IPS-18c (cell line): ENCODE measurements around the gene PDE4B.

Source experiments
- H3K4me3 ChIP-seq: 2 replicates; pipeline ENCODE4 v1.7.0; 2013; ENCODE audit warnings: low read depth, mild to moderate bottlenecking, low read length, moderate library complexity; ENCODE audit not compliant: insufficient read depth
- H3K9me3 ChIP-seq: one replicate; pipeline ENCODE4 v1.6.1; 2013; ENCODE audit warnings: mild to moderate bottlenecking, low read length, moderate library complexity; ENCODE audit not compliant: control insufficient read depth, insufficient read depth

Gene PDE4B

DNA sequence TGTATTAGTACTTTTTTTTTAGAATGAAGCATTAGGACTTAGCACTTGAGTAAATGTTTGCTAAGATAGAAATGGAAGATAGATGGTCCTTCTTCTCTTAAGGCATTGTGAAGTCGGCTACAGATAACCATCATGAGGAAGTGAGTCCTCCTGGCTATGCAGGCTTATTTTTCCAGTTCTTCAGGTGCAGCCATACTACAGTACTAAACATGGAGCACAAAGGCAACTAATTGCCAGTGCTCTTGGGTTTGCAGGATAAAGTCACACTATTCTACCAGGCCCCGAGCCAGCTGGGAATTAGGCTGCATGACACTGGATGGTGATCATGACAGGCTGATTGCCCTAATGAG is 543.9 kb downstream of the PDE4B start:
- no peak overlapping the region for H3K4me3 ChIP-seq
- no peaks in the 10 kb centered on the region for H3K9me3 ChIP-seq

DNA sequence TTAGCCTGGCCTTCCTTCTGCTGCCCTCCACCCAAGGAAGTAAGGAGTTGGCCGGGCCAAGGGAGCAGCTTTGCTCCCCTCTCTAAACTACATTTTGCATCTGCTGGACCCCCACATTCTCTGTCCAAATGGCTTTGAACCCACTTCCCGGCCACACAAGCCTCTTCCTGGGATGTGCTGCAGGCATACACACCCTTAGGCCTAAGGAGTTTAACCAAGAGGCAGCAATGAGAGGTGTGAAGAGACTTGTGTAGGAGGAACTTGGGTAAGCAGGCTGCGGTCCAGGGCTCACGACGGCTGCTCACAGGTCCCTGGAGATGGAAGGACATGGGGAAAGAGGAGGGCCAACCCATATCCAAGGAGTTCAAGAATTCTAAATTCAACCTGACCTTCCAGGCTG is 544.6 kb downstream of the PDE4B start:
- Histone ChIP-seq H3K4me3 (no peak overlapping the region), H3K9me3 (no peaks in the 10 kb centered on the region)

DNA sequence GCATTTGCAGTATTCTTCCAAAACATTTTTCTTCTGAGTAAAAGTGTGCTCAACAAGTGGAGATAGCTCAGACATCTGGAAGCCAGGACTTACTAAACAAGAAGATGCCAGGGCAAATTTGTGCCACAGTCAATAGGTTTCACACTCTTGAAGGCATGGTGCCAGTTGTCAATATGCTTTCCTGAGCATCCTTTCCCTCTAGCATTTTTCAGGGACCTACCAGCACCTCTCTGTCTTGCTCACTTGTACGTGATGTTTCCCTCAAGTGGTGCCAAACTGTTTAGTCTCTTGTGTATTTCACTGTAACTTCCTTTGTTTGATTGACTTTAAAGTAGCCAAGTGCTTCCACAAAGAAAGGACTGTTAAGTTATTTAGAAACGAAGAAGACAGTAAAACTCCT is 547.2 kb downstream of the PDE4B start:
- Histone ChIP-seq H3K4me3 (no peak overlapping the region), H3K9me3 (no peaks in the 10 kb centered on the region)

DNA sequence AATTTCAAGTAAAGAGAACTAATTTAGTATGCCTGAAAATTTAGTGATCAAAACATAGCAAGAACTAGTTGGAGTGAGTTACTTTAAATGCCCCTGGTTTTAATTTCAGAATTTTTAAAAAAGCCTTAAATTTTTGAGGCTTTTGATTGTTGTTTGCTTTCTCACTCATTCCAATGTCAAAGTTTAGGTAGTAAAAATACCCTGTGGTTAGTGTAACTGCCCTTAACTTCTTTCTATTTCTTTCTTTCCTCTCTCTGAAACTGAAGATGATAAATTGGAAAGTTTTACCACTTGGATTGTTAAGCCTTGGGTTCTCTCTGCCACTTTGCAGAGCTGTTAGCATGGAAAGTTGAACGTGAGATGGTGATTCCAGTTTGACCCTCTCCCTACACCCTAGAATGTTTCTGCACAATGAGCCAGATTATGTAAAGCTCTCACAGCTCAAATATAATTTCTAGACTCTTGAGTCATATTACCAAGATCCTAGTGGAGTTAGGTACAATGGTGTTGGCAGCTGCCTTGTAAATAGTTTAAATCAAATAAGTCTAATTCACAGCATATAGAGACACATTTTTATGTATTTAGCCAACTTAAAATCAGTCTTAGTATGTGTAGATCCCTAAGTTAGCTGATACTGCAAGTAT is 548.9 kb downstream of the PDE4B start:
- no peaks in the 10 kb centered on the region for H3K9me3 ChIP-seq
- H3K4me3 ChIP-seq, result no peak overlapping the region

DNA sequence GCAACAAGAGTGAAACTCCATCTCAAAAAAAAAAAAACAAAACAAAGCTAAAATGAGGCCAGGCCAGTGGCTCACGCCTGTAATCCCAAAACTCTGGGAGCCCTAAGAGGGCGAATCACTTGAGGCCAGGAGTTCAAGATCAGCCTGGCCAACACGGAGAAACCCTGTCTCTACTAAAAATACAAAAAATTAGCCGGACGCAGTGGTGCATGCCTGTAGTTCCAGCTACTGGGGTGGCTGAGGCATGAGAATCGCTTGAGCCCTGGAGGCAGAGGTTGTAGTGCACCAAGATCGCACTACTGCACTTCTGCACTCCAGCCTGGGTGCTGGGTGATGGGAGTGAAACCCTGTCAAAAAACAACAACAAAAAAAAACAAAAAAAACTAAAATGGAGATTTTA is 550.0 kb downstream of the PDE4B start:
- no peaks in the 10 kb centered on the region for H3K9me3 ChIP-seq
- H3K4me3 ChIP-seq, result no peak overlapping the region

DNA sequence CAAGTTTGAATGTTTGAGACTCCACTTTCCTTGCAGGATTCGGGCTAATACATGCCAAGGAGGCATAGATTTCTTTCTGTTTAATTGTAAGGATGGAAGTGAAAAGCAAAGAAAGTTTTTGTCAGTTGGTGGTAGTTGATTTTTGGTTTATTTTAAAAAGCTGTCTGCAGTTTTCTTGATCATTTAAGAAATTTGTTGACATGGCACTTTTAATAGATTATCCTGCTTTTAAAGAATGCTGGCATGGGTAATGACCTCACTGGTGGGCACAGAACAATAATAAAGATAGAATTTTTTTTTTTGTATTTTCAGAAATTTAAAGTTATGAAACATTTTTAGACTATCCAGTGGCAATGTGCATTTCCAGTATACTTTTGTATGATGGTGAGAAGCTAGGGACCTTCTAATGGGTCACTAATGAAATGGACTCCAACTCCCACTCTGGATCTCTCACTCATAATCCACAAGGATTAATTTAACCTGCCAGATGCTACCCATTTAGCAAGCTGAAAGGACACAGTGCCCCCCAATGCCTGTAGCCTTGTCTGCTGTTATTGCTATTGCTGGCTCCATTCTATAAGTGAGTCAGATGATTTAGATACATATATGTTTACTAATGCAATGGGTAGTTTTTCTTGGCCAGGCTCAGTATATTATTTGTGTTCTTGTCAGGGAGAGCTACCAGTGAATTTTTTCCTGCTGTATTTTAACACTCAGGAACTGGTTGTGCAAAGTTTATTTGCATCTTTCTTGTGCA is 551.1 kb downstream of the PDE4B start:
- Histone ChIP-seq H3K4me3 (no peak overlapping the region), H3K9me3 (no peaks in the 10 kb centered on the region)

DNA sequence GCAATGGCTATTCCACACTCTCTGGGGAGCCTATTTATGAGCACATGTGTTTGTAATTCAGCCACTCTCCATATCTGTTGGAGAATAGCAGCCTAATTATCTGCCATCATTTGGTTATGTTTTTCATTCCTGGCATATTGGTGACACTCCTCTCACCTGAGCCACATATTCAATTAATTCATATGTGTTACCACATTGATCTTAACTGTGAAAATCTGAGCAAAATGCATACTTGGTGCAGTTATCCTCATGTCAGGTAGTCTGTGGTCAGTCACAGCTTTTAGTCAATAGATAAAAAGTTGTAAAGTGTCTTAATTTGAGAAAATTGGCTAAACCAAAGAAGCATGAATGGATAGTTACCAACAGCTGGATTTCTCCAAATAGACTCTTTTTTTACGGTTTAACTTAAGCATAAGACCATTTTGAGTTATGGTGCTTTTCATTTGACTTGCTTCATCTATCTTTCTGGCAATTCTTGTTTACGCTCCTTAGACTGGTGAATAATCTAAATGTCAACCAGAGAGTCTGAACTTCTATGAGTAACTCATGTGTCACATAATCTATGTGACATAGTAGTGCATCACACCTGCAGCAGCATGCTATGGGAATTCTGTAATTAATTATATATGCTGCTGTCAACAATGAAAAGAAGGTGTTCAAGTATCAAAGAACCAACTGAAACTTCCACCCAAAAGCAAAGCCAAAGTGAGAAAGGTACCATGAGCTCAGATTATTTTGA is 553.5 kb downstream of the PDE4B start:
- Histone ChIP-seq H3K9me3 (no peaks in the 10 kb centered on the region), H3K4me3 (no peak overlapping the region)

DNA sequence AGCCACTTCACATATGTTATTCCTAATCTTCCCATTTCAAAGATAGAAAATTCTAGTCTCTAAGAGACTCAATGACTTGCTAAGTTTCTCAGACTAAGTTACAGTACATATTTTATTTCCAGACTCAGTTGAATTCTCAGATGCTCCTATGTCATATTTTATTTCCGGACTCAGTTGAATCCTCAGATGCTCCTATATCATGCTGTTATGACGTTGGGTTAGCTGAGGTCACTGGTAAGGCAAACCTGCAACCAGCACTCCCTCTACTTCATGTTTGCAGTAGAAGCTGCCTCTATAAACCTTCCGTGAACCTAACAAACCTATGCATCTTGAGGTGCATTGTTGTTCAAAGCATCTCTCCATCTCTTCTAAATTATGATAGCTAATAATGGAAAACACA is 554.2 kb downstream of the PDE4B start:
- H3K4me3 ChIP-seq, result no peak overlapping the region
- H3K9me3 ChIP-seq, result no peaks in the 10 kb centered on the region

DNA sequence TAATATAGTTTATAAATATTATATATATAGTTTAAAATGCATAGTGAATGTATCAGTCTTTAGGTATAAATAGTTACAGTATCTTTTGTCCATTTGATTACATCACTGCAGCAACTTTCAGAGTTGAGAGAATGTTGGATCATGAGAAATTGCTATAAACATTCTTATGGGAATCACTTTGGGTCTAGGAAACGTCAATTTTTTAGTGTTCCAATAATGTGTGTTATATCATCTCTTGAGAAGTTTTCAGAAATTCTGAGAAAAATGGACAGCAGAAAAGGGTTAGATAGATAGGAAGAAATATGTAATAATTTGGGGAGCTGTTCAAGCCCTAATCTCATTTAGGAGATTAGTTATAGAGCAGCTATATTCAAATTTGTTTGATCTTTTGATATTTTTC is 556.1 kb downstream of the PDE4B start:
- no peak overlapping the region for H3K4me3 ChIP-seq
- no peaks in the 10 kb centered on the region for H3K9me3 ChIP-seq

DNA sequence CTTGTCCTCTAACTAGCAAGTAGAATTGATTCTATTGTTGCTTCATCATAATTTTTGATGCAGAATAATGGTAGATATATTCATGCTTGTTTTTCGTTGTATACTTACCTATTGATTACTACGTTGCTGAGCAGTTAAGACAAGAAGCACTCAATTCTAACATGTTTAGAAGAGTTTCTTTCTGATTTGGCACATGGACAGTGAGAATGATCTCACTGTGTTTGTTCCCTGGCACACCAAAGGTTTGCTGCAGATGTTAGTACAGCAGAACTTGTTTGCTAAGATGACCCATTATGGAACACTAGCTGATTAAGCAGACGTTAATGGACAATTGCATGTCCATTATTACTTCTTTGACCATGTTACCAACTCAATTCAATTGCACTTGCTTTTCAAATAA is 556.5 kb downstream of the PDE4B start:
- no peak overlapping the region for H3K4me3 ChIP-seq
- no peaks in the 10 kb centered on the region for H3K9me3 ChIP-seq

DNA sequence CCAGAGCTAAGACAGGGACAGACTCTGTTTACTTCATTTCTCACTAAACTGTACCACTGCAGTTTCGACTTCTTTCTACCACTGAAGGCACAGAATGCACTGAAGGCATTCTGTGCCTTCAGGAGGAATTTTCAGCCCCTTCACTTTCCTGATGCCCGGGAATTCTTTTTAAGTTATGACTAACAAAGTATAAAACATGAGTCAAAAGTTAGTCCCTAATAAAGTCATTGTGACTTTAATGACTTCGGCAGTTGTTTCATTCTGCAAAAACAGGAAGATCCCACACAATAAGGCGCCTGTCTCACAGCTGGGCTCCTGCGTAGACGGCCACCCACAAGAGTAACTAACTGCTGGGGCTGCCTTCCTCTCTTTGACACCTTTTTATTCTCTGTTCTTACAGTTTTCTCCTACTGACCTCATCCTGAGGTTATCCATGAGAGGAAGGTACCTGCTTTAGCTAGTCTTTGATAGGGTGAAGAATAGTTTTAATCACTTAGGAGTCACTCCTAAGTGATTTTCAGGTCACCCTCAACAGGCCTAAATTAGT is 557.4 kb downstream of the PDE4B start:
- no peaks in the 10 kb centered on the region for H3K9me3 ChIP-seq
- H3K4me3 ChIP-seq, result no peak overlapping the region

DNA sequence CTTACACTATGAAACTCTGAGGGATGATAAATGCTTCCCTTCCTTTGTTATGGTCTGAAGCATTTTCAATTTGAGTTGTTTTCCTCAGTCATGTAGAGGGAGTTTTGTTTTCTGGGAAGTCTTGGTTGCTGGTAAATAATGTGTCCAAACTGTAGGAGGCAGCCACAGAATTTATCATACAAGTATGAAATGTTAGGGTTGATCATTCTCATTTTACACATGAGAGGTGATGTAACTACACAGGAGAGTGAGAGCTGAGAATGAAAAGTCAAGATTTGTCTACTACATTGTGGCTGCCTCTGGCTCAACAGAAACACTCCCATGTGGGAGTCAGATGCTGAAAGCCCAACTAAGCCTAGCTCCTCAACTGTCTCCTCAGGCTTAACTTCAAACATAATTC is 558.8 kb downstream of the PDE4B start:
- H3K9me3 ChIP-seq, result no peaks in the 10 kb centered on the region
- no peak overlapping the region for H3K4me3 ChIP-seq

DNA sequence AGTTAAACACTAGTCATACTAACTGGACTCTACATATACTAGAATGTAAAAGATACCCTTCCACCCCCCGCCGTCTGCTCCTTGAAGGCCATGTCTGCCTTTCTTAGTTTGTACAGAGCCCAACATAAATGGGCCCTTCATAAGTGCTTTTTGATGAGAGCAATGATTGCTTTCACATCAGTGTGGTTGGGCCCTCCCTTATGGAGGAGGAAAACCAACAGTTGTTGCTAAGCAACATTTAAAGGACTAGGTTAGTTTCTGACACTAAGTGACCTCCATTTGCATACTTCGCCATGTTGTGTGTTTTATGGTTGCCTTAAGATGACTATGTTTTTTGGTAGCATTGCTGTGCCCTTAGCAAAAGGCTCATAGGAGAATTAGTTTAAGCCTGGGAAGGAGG is 559.2 kb downstream of the PDE4B start:
- no peaks in the 10 kb centered on the region for H3K9me3 ChIP-seq
- no peak overlapping the region for H3K4me3 ChIP-seq

DNA sequence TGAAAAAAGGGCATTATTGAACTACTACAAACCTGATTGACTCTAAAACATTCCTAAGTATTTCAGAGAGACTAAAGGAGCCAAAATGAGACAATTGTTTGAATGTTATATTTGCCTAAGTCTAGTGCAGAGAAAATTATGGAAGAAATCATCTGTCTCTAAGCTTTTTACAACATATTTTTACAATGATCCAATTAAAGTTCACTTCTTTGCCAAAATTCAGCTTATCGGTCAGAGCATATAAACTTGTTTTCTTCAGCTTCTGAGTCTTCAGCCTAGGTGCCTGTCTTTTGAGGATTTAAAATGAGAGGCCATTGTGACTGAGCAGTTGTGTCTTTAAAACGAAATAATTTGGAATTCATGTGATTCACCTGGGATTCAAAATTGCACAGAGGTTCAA is 560.1 kb downstream of the PDE4B start:
- Histone ChIP-seq H3K4me3 (no peak overlapping the region), H3K9me3 (no peaks in the 10 kb centered on the region)

DNA sequence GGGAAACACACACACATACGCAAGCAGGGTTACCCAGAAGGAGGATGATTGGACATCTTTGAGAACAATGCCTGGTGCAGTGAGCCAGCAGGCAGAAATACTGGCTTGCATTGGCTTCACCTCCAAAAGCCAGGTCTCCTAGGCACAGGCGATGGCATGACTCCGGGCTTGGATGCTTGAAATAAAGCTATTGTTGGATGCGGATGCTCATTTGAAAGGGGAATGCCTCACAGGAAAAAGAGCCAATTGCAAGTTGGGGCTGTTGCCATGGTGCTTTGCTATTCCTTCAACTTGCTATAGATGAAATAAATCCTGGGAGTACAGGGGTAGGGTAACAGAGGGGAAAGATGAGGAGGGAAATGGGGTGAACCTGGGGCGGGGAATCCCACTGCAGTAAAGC is 560.6 kb downstream of the PDE4B start:
- Histone ChIP-seq H3K9me3 (no peaks in the 10 kb centered on the region), H3K4me3 (no peak overlapping the region)

DNA sequence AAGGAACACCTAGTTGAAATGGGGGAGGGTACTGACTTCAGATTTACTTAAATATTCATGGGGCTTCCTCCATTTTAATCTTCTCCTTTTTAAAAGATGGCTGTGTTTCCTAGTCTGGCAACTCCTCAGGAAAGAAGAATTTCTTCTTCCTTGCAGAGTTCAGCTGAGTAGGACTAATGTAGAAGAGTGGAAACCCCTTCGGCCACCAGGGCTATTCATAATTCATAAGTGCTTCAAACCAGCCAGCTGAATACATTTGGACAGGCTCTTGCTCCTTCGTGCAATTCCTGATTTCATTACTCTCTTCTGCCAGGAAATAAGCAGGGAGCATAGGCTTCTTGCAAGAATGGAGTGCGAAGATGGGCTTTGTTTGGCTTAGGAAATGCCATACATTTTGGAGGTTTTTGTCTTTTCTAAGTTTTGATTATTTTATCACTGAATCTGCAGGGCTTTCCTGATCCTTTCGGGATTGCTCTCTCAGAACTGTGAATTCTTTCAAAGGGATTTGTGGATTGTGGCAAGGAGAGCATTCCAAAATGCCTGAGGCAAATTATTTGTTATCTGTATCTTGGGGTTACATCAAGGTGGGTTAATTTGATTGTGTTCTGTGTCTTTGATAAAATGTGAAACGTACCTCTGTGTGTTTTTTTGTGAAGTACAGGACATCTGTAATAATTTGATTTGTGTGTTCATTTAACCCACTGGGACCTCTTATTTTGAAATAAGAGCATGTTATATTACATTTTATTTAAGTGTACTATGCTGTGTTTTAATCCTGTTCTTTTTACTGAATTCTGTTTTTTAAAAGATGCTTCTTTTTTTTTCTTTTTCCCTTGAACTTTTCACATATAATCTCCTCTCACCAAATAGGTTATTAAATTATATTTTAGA is 561.9 kb downstream of the PDE4B start:
- Histone ChIP-seq H3K4me3 (peak overlapping the region; percentile 29; the same call in 1 of the 2 replicates), H3K9me3 (no peaks in the 10 kb centered on the region)

DNA sequence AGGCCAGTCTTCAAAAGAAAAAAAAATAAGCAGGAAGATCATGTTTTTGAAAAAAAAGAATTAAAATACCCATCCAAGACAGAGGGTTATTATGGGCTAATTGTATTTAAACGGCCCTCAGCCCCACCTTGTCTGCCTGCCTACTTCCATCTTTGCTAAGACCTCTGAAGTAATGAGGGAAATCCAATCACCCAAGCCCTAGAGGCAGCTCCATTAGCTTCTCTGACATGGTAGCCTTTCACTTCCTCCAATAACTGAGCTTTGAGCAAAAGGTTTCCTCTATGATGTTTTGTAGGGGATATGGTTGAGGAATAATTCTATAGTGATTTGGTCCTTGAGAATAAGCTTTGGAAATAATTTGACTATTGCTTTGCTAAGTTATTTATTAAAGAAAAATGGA is 563.1 kb downstream of the PDE4B start:
- H3K9me3 ChIP-seq, result no peaks in the 10 kb centered on the region
- no peak overlapping the region for H3K4me3 ChIP-seq
